Activated CD8-positive, alpha-beta T cell treated with anti-CD3 and anti-CD28 coated beads for 36 hours (primary cell): ENCODE data around the gene USPL1. TPM values are rescaled to one million over a fixed set of nuclear protein-coding genes. Genes with fewer than 3 reads are reported as not detected.

Experiments
- ATAC-seq: fragments of 200-7000 bp; cut with Tn5 transposase; one replicate; pipeline ENCODE4 v1.10.0; 2021; ENCODE audit warnings: mild to moderate bottlenecking, moderate library complexity
- CTCF ChIA-PET: fragments of 350-600 bp; sonication (Branson Sonifier 250); formaldehyde crosslinking; loops from one replicate; lab custom pipeline; 2021; ENCODE audit warnings: antibody characterized with exemption; lab: Charles Lee
- POLR2A ChIA-PET: fragments of 350-600 bp; sonication (Branson Sonifier 250); formaldehyde crosslinking; loops from one replicate; lab custom pipeline; 2021; ENCODE audit warnings: antibody characterized with exemption; lab: Charles Lee
- DNase-seq: peaks from one replicate; pipeline ENCODE4 v3.0.0-alpha.2; 2020
- H3K27ac Mint-ChIP-seq: one replicate; pipeline ENCODE4 v1.8.0; 2021; ENCODE audit warnings: mild to moderate bottlenecking, mixed read lengths
- H3K27me3 Mint-ChIP-seq: one replicate; pipeline ENCODE4 v1.8.0; 2021; ENCODE audit warnings: mixed read lengths
- H3K36me3 Mint-ChIP-seq: one replicate; pipeline ENCODE4 v1.8.0; 2021; ENCODE audit warnings: low read depth, mixed read lengths
- H3K4me1 Mint-ChIP-seq: one replicate; pipeline ENCODE4 v1.8.0; 2021; ENCODE audit warnings: low read depth, mixed read lengths
- H3K4me3 Mint-ChIP-seq: one replicate; pipeline ENCODE4 v1.8.0; 2021; ENCODE audit warnings: mild to moderate bottlenecking, moderate library complexity, mixed read lengths
- H3K9me3 Mint-ChIP-seq: one replicate; pipeline ENCODE4 v1.8.0; 2021; ENCODE audit warnings: mixed read lengths
- intact Hi-C: fragments of 100-400 bp; cut with micrococcal nuclease; formaldehyde crosslinking; loops from one replicate; pipeline ENCODE4 v1.10.0; 2022
- total RNA-seq, 2 experiments: library from RNA; stranded (reverse); gene quantifications; one replicate each; pipeline ENCODE4 v1.2.3, GENCODE V29; 2021
- TF ChIP-seq, protein P1 (sequence below): fragments of 200-600 bp; IDR thresholded peaks from one replicate; pipeline ENCODE4 v1.8.0; 2022; ENCODE audit warnings: antibody characterized with exemption, mild to moderate bottlenecking

USPL1 gene
- total RNA-seq, 2 experiments from 2014 or later, result 12.4 to 13.0 TPM

GRCh38 chr13:30705680-30706079, 88.0 kb downstream of the USPL1 start:
- ATAC-seq (no peak), DNase-seq (no peak)
- no peaks in the 10 kb centered on the region for H3K27me3 Mint-ChIP-seq
- intact Hi-C loops, result no loop called here
- CTCF ChIA-PET, result no interaction called here
- no peak overlapping the region for H3K27ac Mint-ChIP-seq
- no peaks in the 10 kb centered on the region for H3K4me1 Mint-ChIP-seq
- H3K9me3 Mint-ChIP-seq, result no peaks in the 10 kb centered on the region
- no peaks in the 10 kb centered on the region for H3K36me3 Mint-ChIP-seq
- no peak overlapping the region for H3K4me3 Mint-ChIP-seq
- TF ChIP-seq, protein P1, sequence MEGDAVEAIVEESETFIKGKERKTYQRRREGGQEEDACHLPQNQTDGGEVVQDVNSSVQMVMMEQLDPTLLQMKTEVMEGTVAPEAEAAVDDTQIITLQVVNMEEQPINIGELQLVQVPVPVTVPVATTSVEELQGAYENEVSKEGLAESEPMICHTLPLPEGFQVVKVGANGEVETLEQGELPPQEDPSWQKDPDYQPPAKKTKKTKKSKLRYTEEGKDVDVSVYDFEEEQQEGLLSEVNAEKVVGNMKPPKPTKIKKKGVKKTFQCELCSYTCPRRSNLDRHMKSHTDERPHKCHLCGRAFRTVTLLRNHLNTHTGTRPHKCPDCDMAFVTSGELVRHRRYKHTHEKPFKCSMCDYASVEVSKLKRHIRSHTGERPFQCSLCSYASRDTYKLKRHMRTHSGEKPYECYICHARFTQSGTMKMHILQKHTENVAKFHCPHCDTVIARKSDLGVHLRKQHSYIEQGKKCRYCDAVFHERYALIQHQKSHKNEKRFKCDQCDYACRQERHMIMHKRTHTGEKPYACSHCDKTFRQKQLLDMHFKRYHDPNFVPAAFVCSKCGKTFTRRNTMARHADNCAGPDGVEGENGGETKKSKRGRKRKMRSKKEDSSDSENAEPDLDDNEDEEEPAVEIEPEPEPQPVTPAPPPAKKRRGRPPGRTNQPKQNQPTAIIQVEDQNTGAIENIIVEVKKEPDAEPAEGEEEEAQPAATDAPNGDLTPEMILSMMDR, result no peak
- POLR2A ChIA-PET, result interaction anchor here (0.7 kb wide), 1 partner anchor 8 kb away, joined by 3 read pairs; no protein-coding TSS in a partner anchor

DNA sequence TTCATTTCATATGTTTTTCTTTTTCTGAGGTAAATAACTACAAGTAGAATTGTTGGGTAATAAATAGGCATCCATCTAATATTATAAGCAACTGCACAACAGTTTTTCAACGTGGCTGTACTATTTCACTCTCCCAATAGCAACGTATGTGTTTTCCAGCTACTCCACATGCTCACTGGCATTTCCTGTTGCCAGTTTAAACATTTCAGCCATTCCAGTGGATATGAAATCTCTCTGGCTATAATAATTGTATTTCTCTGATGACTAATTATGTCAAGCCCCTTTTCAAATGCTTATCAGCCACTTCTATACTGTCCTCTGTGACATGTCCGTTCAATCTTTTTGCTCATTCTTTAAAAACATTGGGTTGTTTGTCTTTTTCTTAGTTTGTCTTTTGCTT, 90.8 kb downstream of the USPL1 start:
- no peak for DNase-seq

More for the DNA sequence above, 90.8 kb downstream of the USPL1 start:
- Mint-ChIP-seq H3K27me3 (no peaks in the 10 kb centered on the region), H3K4me1 (peaks cover 12% of the 10 kb centered on the region), H3K9me3 (no peaks in the 10 kb centered on the region), H3K27ac (no peak overlapping the region), H3K4me3 (no peak overlapping the region), H3K36me3 (no peaks in the 10 kb centered on the region)
- TF ChIP-seq, protein P1, result no peak
- intact Hi-C loops, result no loop called here
- ATAC-seq, result no peak
- ChIA-PET CTCF (interaction anchor here (1.3 to 1.7 kb wide), 2 partner anchors 26 to 95 kb away, joined by 3 to 5 read pairs; no protein-coding TSS in a partner anchor), POLR2A (no interaction called here)

Other genes starting within 250 kb of the USPL1 start
- gene UBE2L5, start 195.4 kb upstream of the USPL1 start, total RNA-seq, result not detected
- gene HMGB1, start 152.0 kb upstream of the USPL1 start, total RNA-seq, result 100 to 1,000 TPM; 666 to 676 TPM
- 10 to 100 TPM; 40.5 to 42.2 TPM for gene ALOX5AP, start 117.6 kb downstream of the USPL1 start, total RNA-seq